Vagina (tissue), 2 donors: ENCODE data around the gene CCDC80. TPM values are rescaled to one million over a fixed set of nuclear protein-coding genes. Genes with fewer than 3 reads are reported as not detected.
"Not testable (repeated sequence)": the region's sequence is repeated elsewhere in the genome, so short reads cannot be mapped to it uniquely, and the experiment has no call there.

Experiments used
- DNase-seq, 2 donors: peaks; one replicate each; pipeline ENCODE4 v3.0.0-alpha.2; 2017; ENCODE audit errors: extremely low spot score in 2 of 2
- H3K27ac ChIP-seq: fragments of 200-600 bp; sonication (generic); one replicate; pipeline ENCODE4 v1.5.1; 2019
- H3K27me3 ChIP-seq: fragments of 200-600 bp; sonication (generic); one replicate; pipeline ENCODE4 v1.5.1; 2019
- H3K36me3 ChIP-seq, 2 donors: fragments of 200-600 bp; sonication (generic); one replicate each; pipeline ENCODE4 v1.5.1; 2017 to 2019
- H3K4me1 ChIP-seq: fragments of 200-600 bp; sonication (generic); one replicate; pipeline ENCODE4 v1.5.1; 2019
- H3K4me3 ChIP-seq, 2 donors: fragments of 200-600 bp; sonication (generic); 1 replicate in 1 of 2; 2 replicates in 1 of 2; pipeline ENCODE4 v1.5.1; 2016 to 2019
- H3K9me3 ChIP-seq: fragments of 200-600 bp; sonication (generic); one replicate; pipeline ENCODE4 v1.5.1; 2019
- POLR2A ChIP-seq, 2 donors: fragments of 450-650 bp; IDR thresholded peaks; one replicate each; pipeline ENCODE4 v1.6.1; 2017; ENCODE audit warnings: antibody characterized with exemption in 2 of 2, mild to moderate bottlenecking in 2 of 2, moderate library complexity in 2 of 2
- POLR2AphosphoS5 ChIP-seq, 2 donors: sonication (generic); formaldehyde crosslinking; IDR thresholded peaks; one replicate each; pipeline ENCODE4 v1.9.0; 2017; ENCODE audit warnings: antibody characterized with exemption in 2 of 2, mild to moderate bottlenecking in 2 of 2, low read depth in 1 of 2; ENCODE audit not compliant: insufficient read depth in 1 of 2
- intact Hi-C: fragments of 100-400 bp; cut with DNase I; formaldehyde crosslinking; loops from one replicate; pipeline ENCODE4 v1.15.1; 2023
- total RNA-seq: library from RNA; depleted of rRNA; stranded (reverse); fragments of >200 nt; gene quantifications from one replicate; pipeline ENCODE4 v1.2.3, GENCODE V29; 2016
- TF ChIP-seq, protein P1 (sequence below), 3 experiments: fragments of 450-650 bp in 2 of 3; fragments of 200-600 bp in 1 of 3; sonication (generic) in 1 of 3; IDR thresholded peaks; one replicate each; pipeline ENCODE4 v1.5.1; 2017 to 2019; ENCODE audit warnings: antibody characterized with exemption in 3 of 3, mild to moderate bottlenecking in 2 of 3, moderate library complexity in 2 of 3

CCDC80 gene
- total RNA-seq, 1 donor from 2014 or later: 51.6 TPM

DNA sequence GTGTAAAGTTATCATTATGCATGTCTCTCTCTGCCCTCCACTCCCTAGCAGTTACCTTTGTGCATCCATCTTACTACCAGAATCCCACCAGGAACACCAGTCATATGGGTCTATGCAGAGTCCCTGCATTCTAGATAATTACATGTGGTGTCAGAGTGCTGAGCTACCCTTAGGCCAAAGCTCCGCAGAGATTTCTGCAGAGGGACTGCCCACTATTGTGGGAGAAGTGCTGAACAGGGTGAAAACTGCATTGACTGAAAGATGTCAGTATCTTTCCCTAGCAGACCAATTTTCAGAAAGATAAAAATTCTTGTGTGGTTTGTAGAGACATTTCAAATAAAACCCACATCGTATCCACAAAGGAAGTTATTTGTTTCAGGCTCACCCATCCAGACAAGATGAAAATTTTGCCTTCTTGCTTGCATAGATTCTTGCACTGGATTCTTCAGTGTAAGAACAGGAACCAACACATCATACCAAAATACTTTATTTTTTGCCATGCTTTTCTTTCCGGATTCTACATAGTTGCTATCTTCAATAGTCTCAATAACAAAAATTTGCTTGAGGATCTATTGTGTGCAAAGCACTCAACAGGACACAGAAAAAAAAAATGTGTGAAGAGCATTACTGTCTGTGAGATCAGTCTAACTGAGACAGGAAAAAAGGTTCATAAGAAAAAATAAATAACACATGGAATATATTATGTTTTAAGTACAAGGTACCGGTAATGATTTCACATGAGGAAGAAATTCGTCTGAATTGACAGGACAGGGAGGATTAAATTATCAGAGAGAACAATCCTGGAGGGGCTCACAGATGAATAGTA, 32.0 kb upstream of the CCDC80 start:
- Histone ChIP-seq H3K4me3 (no peak overlapping the region), H3K36me3 (no peaks in the 10 kb centered on the region), H3K27me3 (no peaks in the 10 kb centered on the region), H3K4me1 (peaks cover 20% of the 10 kb centered on the region), H3K27ac (no peak overlapping the region), H3K9me3 (no peaks in the 10 kb centered on the region)
- intact Hi-C loops: no loop called here
- TF ChIP-seq, protein P1, sequence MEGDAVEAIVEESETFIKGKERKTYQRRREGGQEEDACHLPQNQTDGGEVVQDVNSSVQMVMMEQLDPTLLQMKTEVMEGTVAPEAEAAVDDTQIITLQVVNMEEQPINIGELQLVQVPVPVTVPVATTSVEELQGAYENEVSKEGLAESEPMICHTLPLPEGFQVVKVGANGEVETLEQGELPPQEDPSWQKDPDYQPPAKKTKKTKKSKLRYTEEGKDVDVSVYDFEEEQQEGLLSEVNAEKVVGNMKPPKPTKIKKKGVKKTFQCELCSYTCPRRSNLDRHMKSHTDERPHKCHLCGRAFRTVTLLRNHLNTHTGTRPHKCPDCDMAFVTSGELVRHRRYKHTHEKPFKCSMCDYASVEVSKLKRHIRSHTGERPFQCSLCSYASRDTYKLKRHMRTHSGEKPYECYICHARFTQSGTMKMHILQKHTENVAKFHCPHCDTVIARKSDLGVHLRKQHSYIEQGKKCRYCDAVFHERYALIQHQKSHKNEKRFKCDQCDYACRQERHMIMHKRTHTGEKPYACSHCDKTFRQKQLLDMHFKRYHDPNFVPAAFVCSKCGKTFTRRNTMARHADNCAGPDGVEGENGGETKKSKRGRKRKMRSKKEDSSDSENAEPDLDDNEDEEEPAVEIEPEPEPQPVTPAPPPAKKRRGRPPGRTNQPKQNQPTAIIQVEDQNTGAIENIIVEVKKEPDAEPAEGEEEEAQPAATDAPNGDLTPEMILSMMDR (IDR thresholded peaks at IDR 0.05): no peak
- TF ChIP-seq POLR2AphosphoS5 (IDR thresholded peaks at IDR 0.05; ENCODE audit: insufficient read depth in 1 of 2, low read depth in 1 of 2): no peak
- TF ChIP-seq POLR2A (IDR thresholded peaks at IDR 0.05): no peak
- DNase-seq: no peak

DNA sequence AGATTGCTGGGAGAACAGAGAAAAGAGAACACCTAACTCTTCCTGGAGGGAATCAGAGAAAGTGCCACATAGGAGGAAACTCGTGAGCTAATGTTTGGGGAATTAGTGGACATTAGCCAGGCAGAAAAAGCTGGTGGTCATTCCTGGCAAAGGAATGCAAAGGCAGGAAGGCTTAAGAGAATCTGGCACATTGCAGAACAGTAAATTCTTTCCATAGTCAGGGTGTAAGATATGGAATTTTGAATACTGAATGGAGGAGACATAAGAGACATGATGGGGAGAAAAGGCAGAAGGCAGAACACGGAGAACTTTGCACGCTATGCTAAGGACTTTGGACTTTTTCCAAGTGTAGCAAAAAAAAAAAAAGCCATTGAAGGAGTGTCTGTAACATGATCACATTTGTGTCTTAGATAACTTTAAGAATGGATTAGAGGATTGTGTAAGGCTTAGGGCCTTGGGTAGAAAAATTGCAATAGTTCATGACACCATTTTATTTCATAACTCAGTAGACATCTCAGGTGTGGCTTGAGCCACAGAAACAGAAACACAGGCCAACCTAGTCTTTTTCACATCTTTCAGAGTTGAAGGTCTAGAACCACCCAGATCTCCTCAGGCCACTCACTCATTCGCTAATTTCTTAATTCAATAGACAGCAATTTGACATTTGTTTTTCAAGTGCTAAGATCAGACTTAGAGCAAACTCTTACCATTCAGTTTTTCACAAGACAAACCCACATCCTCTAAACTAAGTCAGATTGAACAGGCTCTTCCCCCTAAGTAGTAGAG, 31.2 kb upstream of the CCDC80 start:
- H3K27ac ChIP-seq: no peak overlapping the region
- H3K36me3 ChIP-seq: no peaks in the 10 kb centered on the region
- H3K9me3 ChIP-seq: no peaks in the 10 kb centered on the region
- intact Hi-C loops: no loop called here
- no peak for DNase-seq
- peaks cover 20% of the 10 kb centered on the region for H3K4me1 ChIP-seq
- TF ChIP-seq POLR2AphosphoS5 (IDR thresholded peaks at IDR 0.05; ENCODE audit: insufficient read depth in 1 of 2, low read depth in 1 of 2): no peak
- TF ChIP-seq, protein P1 (IDR thresholded peaks at IDR 0.05): no peak
- no peak for TF ChIP-seq POLR2A (IDR thresholded peaks at IDR 0.05)
- H3K4me3 ChIP-seq: no peak overlapping the region
- H3K27me3 ChIP-seq: no peaks in the 10 kb centered on the region

DNA sequence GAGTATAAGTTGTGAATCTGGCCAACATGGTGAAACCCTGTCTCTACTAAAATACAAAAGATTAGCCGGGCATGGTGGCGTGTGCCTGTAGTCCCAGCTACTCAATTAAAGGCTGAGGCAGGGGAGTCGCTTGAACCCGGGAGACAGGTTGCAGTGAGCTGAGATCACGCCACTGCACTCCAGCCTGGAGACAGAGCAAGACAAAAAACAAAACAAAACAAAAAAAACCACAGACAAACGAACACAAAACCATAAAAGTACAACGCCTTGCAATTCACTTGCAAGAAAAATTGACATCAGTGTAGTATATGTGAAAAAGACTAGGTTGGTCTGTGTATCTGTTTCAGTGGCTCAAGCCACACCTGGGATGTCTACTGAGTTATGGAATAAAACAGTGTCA, 29.9 kb upstream of the CCDC80 start:
- Histone ChIP-seq H3K4me1 (peaks cover 15% of the 10 kb centered on the region), H3K9me3 (no peaks in the 10 kb centered on the region), H3K4me3 (no peak overlapping the region), H3K36me3 (no peaks in the 10 kb centered on the region), H3K27ac (no peak overlapping the region), H3K27me3 (no peaks in the 10 kb centered on the region)
- no peak for DNase-seq
- TF ChIP-seq, protein P1 (IDR thresholded peaks at IDR 0.05): no peak
- no peak for TF ChIP-seq POLR2A (IDR thresholded peaks at IDR 0.05)
- TF ChIP-seq POLR2AphosphoS5 (IDR thresholded peaks at IDR 0.05; ENCODE audit: insufficient read depth in 1 of 2, low read depth in 1 of 2): no peak
- intact Hi-C loops: no loop called here

DNA sequence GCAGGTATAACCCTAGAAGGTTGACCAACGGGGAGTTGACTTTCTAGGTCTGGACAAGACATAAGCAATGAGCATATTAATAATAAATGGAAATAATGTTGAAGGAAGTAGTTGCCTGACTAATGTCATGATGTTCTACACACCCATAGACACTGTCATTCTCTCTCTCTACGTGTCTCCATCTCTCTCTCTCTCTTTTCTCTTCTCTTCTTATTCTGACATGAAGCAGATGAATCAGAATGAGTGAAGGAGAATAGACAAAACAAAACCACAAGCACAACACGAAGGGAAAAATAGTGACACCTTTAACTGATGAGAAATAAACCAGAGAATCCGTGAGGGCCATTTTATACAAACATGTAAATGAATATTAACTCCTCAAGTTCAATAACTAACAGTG, 26.7 kb upstream of the CCDC80 start:
- Histone ChIP-seq H3K4me3 (no peak overlapping the region), H3K4me1 (peaks cover 15% of the 10 kb centered on the region), H3K9me3 (no peaks in the 10 kb centered on the region), H3K27me3 (no peaks in the 10 kb centered on the region), H3K27ac (no peak overlapping the region), H3K36me3 (no peaks in the 10 kb centered on the region)
- no peak for DNase-seq
- intact Hi-C loops: no loop called here
- TF ChIP-seq POLR2A (IDR thresholded peaks at IDR 0.05): no peak
- TF ChIP-seq, protein P1 (IDR thresholded peaks at IDR 0.05): no peak
- TF ChIP-seq POLR2AphosphoS5 (IDR thresholded peaks at IDR 0.05; ENCODE audit: insufficient read depth in 1 of 2, low read depth in 1 of 2): no peak

DNA sequence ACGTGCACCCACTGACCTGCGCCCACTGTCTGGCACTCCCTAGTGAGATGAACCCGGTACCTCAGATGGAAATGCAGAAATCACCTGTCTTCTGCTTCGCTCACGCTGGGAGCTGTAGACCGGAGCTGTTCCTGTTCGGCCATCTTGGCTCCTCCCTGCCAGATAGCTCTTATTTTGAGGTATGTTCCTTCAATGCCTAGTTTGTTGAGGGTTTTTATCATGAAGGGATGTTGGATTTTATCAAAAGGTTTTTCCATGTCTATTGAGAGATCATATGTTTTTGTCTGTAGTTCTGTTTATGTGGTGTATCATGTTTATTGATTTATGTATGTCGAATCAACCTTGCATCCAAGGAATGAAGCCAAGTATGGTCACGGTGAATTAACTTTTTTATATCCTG, 24.1 kb upstream of the CCDC80 start:
- H3K4me3 ChIP-seq, H3K9me3 ChIP-seq, DNase-seq, H3K36me3 ChIP-seq, H3K27me3 ChIP-seq, H3K27ac ChIP-seq, intact Hi-C loops, H3K4me1 ChIP-seq: not testable (repeated sequence)
